Stimulated activated naive CD4-positive, alpha-beta T cell treated with Interleukin-2 at 50 U/mL for 16 hours (primary cell): Measurements from ENCODE around the gene ZNF862.

Experiments
- DNase-seq: peaks from one replicate; lab custom pipeline; 2025; lab: John Stamatoyannopoulos, UW

ZNF862 gene

GRCh38 chr7:149866139-149866778 is 28.1 kb downstream of the ZNF862 start:
- DNase-seq: no peak

- no peak for DNase-seq
Measured at GRCh38 chr7:149866779-149867447, 28.7 kb downstream of the ZNF862 start.

- DNase-seq: no peak
Measured at GRCh38 chr7:149867762-149868622, 29.8 kb downstream of the ZNF862 start.

GRCh38 chr7:149868623-149869290 is 30.6 kb downstream of the ZNF862 start:
- no peak for DNase-seq

GRCh38 chr7:149869291-149869650 is 31.1 kb downstream of the ZNF862 start:
- no peak for DNase-seq

- DNase-seq: no peak
Measured at GRCh38 chr7:149869867-149870266, 31.7 kb downstream of the ZNF862 start.

GRCh38 chr7:149870274-149870673 is 32.1 kb downstream of the ZNF862 start:
- no peak for DNase-seq

- DNase-seq: no peak
Measured at GRCh38 chr7:149870701-149871483, 32.7 kb downstream of the ZNF862 start.

GRCh38 chr7:149871576-149871975 is 33.4 kb downstream of the ZNF862 start:
- DNase-seq: no peak

GRCh38 chr7:149872419-149873073 is 34.4 kb downstream of the ZNF862 start:
- DNase-seq: no peak

- peak; percentile 92 for DNase-seq
Measured at GRCh38 chr7:149873074-149873969, 35.1 kb downstream of the ZNF862 start, which contains the start of gene ATP6V0E2. ATP6V0E2 (plus strand) TSS chr7:149873969; CDS start chr7:149874066, 97 bp downstream.

GRCh38 chr7:149873970-149874643 is 35.9 kb downstream of the ZNF862 start:
- DNase-seq: no peak

GRCh38 chr7:149874644-149875028 is 36.5 kb downstream of the ZNF862 start:
- DNase-seq: no peak

- DNase-seq: no peak
Measured at GRCh38 chr7:149875396-149875795, 37.2 kb downstream of the ZNF862 start.

GRCh38 chr7:149877890-149878522 is 39.8 kb downstream of the ZNF862 start:
- DNase-seq: no peak

GRCh38 chr7:149878523-149878921 is 40.3 kb downstream of the ZNF862 start:
- no peak for DNase-seq

- no peak for DNase-seq
Measured at GRCh38 chr7:149879271-149879743, 41.1 kb downstream of the ZNF862 start.

GRCh38 chr7:149879766-149880637 is 41.8 kb downstream of the ZNF862 start:
- no peak for DNase-seq
